ENCODE measurements around the gene RXYLT1. TPM values are rescaled to one million over a fixed set of nuclear protein-coding genes. Genes with fewer than 3 reads are reported as not detected.

The RXYLT1 gene
- total RNA-seq, 1 experiment from 2014 or later: 9.8 TPM

- no peak for TF ChIP-seq STAT6 (CRISPR knock-in tag; conservative IDR thresholded peaks at IDR 0.05; ENCODE audit: low read depth)
Measured at GRCh38 chr12:63849641-63850040, 69.9 kb downstream of the RXYLT1 start (continued).

- Mint-ChIP-seq H3K27me3 (ENCODE audit: low read depth) (no peaks in the 10 kb centered on the region), H3K4me3 (no peak overlapping the region), H3K36me3 (no peaks in the 10 kb centered on the region), H3K27ac (no peak overlapping the region), H3K4me1 (peaks cover 9% of the 10 kb centered on the region), H3K9me3 (no peaks in the 10 kb centered on the region)
- TF ChIP-seq ZNF121 (CRISPR knock-in tag; IDR thresholded peaks at IDR 0.05) (no peak), ZNF512 (CRISPR knock-in tag; IDR thresholded peaks at IDR 0.05; ENCODE audit: borderline replicate concordance) (no peak), SMAD4 (CRISPR knock-in tag; IDR thresholded peaks at IDR 0.05) (no peak), CREM (CRISPR knock-in tag; IDR thresholded peaks at IDR 0.05) (no peak), PREB (CRISPR knock-in tag; IDR thresholded peaks at IDR 0.05; ENCODE audit: borderline replicate concordance) (no peak), MXD4 (CRISPR knock-in tag; IDR thresholded peaks at IDR 0.05; ENCODE audit: borderline replicate concordance) (no peak), ZBTB21 (CRISPR knock-in tag; IDR thresholded peaks at IDR 0.05; ENCODE audit: borderline replicate concordance) (no peak), ELF4 (CRISPR knock-in tag; IDR thresholded peaks at IDR 0.05; ENCODE audit: low read depth) (no peak), ATF2 (CRISPR knock-in tag; IDR thresholded peaks at IDR 0.05; ENCODE audit: borderline replicate concordance, low read depth) (no peak), OVOL2 (CRISPR knock-in tag; IDR thresholded peaks at IDR 0.05; ENCODE audit: borderline replicate concordance) (no peak)
- no peak for ATAC-seq
- DNase-seq (ENCODE audit: low spot score): no peak
- CTCF ChIA-PET: interaction anchor here (0.6 to 1.3 kb wide), 2 partner anchors 10 to 351 kb away, joined by 3 to 5 read pairs; no protein-coding TSS in a partner anchor
- POLR2A ChIA-PET: no interaction called here
Measured at GRCh38 chr12:63853978-63854377, 74.3 kb downstream of the RXYLT1 start.

- Mint-ChIP-seq H3K27ac (no peak overlapping the region), H3K27me3 (ENCODE audit: low read depth) (no peaks in the 10 kb centered on the region), H3K4me3 (no peak overlapping the region), H3K9me3 (no peaks in the 10 kb centered on the region), H3K4me1 (peaks cover 9% of the 10 kb centered on the region), H3K36me3 (no peaks in the 10 kb centered on the region)
- ChIA-PET POLR2A (interaction anchor here (0.7 kb wide), 1 partner anchor 348 kb away, joined by 5 read pairs; no protein-coding TSS in a partner anchor), CTCF (no interaction called here)
- DNase-seq (ENCODE audit: low spot score) (no peak), ATAC-seq (no peak)
- no peak for TF ChIP-seq ESRRA (CRISPR knock-in tag; IDR thresholded peaks at IDR 0.05; ENCODE audit: borderline replicate concordance)
- TF ChIP-seq ZNF423 (CRISPR knock-in tag; IDR thresholded peaks at IDR 0.05): no peak
- no peak for TF ChIP-seq CBFB (CRISPR knock-in tag; IDR thresholded peaks at IDR 0.05; ENCODE audit: low read depth)
- TF ChIP-seq USF1 (CRISPR knock-in tag; IDR thresholded peaks at IDR 0.05): no peak
- no peak for TF ChIP-seq PRRX2 (CRISPR knock-in tag; IDR thresholded peaks at IDR 0.05)
- no peak for TF ChIP-seq CREB1 (CRISPR knock-in tag; IDR thresholded peaks at IDR 0.05)
- no peak for TF ChIP-seq ZNF425 (CRISPR knock-in tag; conservative IDR thresholded peaks at IDR 0.05)
- no peak for TF ChIP-seq E2F4 (CRISPR knock-in tag; IDR thresholded peaks at IDR 0.05; ENCODE audit: borderline replicate concordance, low read depth)
- TF ChIP-seq AR (CRISPR knock-in tag; IDR thresholded peaks at IDR 0.05): no peak
Measured at GRCh38 chr12:63855299-63855698, 75.6 kb downstream of the RXYLT1 start.
